Transverse colon (tissue), 4 donors: Measurements from ENCODE around the gene ZNF644.

ENCODE experiments used
- EP300 ChIP-seq: sonication (generic); formaldehyde crosslinking; IDR thresholded peaks from one replicate; pipeline ENCODE4 v1.6.1; 2017; ENCODE audit warnings: antibody characterized with exemption, low read depth
- POLR2A ChIP-seq: fragments of 450-650 bp; IDR thresholded peaks from one replicate; pipeline ENCODE4 v1.6.1; 2016; ENCODE audit warnings: antibody characterized with exemption, mild to moderate bottlenecking, moderate library complexity
- POLR2AphosphoS5 ChIP-seq, 3 donors: sonication (generic); formaldehyde crosslinking; IDR thresholded peaks; one replicate each; pipeline ENCODE4 v1.6.1; 2016; ENCODE audit warnings: antibody characterized with exemption in 3 of 3
- TF ChIP-seq, protein P1 (sequence below), 5 experiments: fragments of 200-600 bp in 3 of 5; fragments of 450-650 bp in 2 of 5; sonication (generic) in 3 of 5; IDR thresholded peaks; 1 replicate in 2 of 5; 2 replicates in 3 of 5; pipeline ENCODE4 v1.5.1; 2016 to 2017; ENCODE audit warnings: antibody characterized with exemption in 5 of 5, inconsistent platforms in 3 of 5, mild to moderate bottlenecking in 2 of 5, moderate library complexity in 1 of 5

DNA sequence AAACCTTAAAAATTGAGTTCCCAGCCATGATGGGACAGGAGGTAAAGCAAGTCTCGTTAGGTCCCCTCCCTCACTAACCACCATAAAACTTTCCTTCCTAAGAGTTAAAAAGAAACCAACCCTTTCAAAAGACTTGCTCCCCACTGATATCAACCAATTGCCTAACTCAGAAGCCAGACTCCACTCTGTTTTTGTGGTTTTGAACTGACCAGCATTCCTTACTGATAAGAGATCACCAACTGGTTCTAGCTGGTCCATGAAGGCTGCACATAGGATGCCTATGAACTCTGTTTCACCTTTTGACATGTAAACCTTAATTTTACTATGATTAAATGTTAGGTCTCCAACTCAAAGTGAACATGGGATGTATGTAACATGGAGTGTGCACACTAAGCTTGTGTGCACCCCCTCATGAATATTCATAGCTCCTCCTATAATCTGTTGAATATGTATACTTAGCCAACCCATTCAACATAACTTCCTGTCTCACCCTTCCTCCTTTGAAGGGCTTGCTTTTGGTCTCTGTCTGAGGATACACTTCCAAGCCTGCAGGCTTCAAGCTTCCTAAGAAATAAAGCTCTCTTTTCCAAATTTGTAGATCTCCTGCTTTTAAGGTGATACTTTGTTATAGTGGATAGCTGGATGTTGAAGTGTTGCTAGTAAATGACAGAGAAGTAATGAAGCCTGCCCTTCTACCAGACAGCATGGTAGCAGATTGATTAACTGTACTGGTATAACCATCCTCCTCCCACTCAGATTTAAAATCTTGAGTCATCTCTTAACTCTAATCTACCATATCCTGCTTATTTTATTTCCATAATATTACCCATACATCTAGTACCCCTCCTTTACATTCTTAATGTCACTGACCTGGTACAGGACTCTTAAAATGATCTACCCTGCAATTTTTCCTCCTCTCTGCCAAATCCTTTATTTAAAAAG is 95.6 kb downstream of the ZNF644 start:
- TF ChIP-seq, protein P1, sequence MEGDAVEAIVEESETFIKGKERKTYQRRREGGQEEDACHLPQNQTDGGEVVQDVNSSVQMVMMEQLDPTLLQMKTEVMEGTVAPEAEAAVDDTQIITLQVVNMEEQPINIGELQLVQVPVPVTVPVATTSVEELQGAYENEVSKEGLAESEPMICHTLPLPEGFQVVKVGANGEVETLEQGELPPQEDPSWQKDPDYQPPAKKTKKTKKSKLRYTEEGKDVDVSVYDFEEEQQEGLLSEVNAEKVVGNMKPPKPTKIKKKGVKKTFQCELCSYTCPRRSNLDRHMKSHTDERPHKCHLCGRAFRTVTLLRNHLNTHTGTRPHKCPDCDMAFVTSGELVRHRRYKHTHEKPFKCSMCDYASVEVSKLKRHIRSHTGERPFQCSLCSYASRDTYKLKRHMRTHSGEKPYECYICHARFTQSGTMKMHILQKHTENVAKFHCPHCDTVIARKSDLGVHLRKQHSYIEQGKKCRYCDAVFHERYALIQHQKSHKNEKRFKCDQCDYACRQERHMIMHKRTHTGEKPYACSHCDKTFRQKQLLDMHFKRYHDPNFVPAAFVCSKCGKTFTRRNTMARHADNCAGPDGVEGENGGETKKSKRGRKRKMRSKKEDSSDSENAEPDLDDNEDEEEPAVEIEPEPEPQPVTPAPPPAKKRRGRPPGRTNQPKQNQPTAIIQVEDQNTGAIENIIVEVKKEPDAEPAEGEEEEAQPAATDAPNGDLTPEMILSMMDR (IDR thresholded peaks at IDR 0.05) = no peak
- TF ChIP-seq EP300 (no peak), POLR2A (no peak), POLR2AphosphoS5 (IDR thresholded peaks at IDR 0.05) (no peak)
